Measurements from ENCODE around the gene CSRNP3. TPM values are rescaled to one million over a fixed set of nuclear protein-coding genes. Genes with fewer than 3 reads are reported as not detected.

Gene CSRNP3
- total RNA-seq, 1 donor from 2014 or later: 2.3 TPM

GRCh38 chr2:165560377-165560988 lies 91.0 kb downstream of the CSRNP3 start:
- H3K27ac ChIP-seq: no peak overlapping the region
- TF ChIP-seq, protein P1, sequence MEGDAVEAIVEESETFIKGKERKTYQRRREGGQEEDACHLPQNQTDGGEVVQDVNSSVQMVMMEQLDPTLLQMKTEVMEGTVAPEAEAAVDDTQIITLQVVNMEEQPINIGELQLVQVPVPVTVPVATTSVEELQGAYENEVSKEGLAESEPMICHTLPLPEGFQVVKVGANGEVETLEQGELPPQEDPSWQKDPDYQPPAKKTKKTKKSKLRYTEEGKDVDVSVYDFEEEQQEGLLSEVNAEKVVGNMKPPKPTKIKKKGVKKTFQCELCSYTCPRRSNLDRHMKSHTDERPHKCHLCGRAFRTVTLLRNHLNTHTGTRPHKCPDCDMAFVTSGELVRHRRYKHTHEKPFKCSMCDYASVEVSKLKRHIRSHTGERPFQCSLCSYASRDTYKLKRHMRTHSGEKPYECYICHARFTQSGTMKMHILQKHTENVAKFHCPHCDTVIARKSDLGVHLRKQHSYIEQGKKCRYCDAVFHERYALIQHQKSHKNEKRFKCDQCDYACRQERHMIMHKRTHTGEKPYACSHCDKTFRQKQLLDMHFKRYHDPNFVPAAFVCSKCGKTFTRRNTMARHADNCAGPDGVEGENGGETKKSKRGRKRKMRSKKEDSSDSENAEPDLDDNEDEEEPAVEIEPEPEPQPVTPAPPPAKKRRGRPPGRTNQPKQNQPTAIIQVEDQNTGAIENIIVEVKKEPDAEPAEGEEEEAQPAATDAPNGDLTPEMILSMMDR (IDR thresholded peaks at IDR 0.05): no peak
- intact Hi-C loops (cut with DNase I): no loop called here
- H3K9me3 ChIP-seq: no peaks in the 10 kb centered on the region
- no peaks in the 10 kb centered on the region for H3K4me1 ChIP-seq
- no peaks in the 10 kb centered on the region for H3K27me3 ChIP-seq (ENCODE audit: low read depth)
- no peak for DNase-seq
- no peak overlapping the region for H3K4me3 ChIP-seq
- no peaks in the 10 kb centered on the region for H3K36me3 ChIP-seq
- ATAC-seq: no peak

GRCh38 chr2:165561516-165561915 lies 92.0 kb downstream of the CSRNP3 start:
- no peak for DNase-seq
- intact Hi-C loops (cut with DNase I): no loop called here
- H3K27me3 ChIP-seq (ENCODE audit: low read depth): no peaks in the 10 kb centered on the region
- H3K4me1 ChIP-seq: no peaks in the 10 kb centered on the region
- no peak overlapping the region for H3K27ac ChIP-seq
- TF ChIP-seq, protein P1 (IDR thresholded peaks at IDR 0.05): no peak
- no peak for ATAC-seq
- no peaks in the 10 kb centered on the region for H3K9me3 ChIP-seq
- no peaks in the 10 kb centered on the region for H3K36me3 ChIP-seq
- H3K4me3 ChIP-seq: no peak overlapping the region

DNA sequence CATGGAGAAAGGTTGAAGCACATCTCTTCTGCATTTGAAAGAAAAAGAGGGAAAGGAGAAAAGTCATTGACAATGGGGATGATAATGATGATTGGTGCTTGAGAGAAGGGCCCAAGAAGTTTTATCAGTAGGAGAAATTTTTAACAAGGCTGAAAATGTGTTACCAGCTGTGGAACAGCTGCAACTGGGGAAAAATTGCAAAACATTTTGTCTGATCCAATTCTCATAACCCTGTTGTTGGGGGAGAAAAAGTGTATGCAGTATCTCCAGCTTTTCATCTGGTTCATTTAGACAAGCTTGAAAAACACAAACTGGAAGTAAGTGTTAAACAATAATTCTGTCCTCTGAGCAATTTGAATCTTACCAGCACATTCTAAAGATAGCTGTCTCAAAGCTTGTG lies 92.7 kb downstream of the CSRNP3 start:
- ATAC-seq: no peak
- H3K4me3 ChIP-seq: no peak overlapping the region

DNA sequence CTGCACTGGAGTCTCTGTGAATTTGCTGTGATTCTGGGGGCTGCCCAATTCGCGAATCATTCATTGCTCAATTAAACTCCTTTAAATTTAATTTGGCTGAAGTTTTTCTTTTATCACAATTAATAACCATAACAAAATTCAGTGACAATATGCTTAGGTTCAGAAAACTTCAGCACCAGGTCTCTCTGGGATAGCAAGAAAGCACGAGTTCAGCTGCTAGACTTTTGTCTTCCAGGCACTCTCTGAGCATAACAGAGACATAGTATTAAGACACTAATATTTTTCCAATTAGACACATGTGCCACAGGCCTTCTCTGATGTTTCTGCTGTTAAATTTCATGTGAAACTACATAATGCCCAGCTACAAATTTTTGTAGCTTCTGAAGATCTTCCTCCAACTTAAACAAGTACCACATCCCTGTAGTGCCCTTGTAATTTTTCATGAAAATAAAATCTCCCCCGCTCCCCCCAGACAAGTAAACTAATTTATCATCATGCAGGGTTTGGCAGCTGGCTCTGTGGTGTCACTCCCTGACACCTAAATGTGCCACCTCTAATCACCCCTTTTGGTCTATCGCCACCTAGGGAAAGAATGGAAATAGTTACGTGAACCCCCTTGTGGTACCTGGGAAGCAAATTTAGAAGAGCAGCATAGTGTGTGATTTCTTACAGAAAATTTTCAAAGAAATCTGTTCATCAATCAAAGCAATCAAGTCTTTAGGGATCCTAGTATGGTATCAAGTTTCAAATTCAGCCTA lies 94.1 kb downstream of the CSRNP3 start:
- H3K36me3 ChIP-seq: no peaks in the 10 kb centered on the region
- no peak overlapping the region for H3K27ac ChIP-seq
- TF ChIP-seq, protein P1 (IDR thresholded peaks at IDR 0.05): no peak
- H3K4me1 ChIP-seq: no peaks in the 10 kb centered on the region
- ATAC-seq: no peak
- H3K27me3 ChIP-seq (ENCODE audit: low read depth): no peaks in the 10 kb centered on the region
- DNase-seq: no peak
- H3K4me3 ChIP-seq: no peak overlapping the region
- no peaks in the 10 kb centered on the region for H3K9me3 ChIP-seq
- intact Hi-C loops (cut with DNase I): no loop called here

More for the DNA sequence above, 92.7 kb downstream of the CSRNP3 start:
- Histone ChIP-seq H3K36me3 (no peaks in the 10 kb centered on the region), H3K27me3 (ENCODE audit: low read depth) (no peaks in the 10 kb centered on the region), H3K4me1 (no peaks in the 10 kb centered on the region), H3K27ac (no peak overlapping the region), H3K9me3 (no peaks in the 10 kb centered on the region)
- TF ChIP-seq, protein P1 (IDR thresholded peaks at IDR 0.05): no peak
- DNase-seq: no peak
- intact Hi-C loops (cut with DNase I): no loop called here

DNA sequence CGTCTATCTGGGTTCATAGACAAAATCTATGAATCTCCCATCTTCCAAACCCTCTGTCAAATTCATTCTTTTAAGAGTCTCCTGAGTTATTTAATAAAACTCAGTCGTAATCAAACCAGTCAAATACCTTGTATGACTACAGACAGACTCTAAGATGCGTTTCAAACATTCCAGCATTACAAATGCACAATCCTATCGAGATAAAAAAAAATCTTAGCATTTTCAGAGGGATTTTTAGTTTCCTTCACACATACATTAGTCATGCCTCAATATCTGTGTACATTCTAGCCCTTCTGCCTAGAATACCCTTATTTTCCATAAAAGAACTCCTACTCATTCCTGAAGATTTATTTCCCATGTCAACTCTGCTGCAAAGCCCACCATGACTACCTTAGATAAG lies 96.5 kb downstream of the CSRNP3 start:
- Histone ChIP-seq H3K27ac (no peak overlapping the region), H3K27me3 (ENCODE audit: low read depth) (no peaks in the 10 kb centered on the region), H3K4me1 (no peaks in the 10 kb centered on the region), H3K9me3 (no peaks in the 10 kb centered on the region), H3K4me3 (no peak overlapping the region), H3K36me3 (no peaks in the 10 kb centered on the region)
- TF ChIP-seq, protein P1 (IDR thresholded peaks at IDR 0.05): no peak
- DNase-seq: no peak
- intact Hi-C loops (cut with DNase I): no loop called here
- ATAC-seq: no peak

Measured in lower lobe of right lung (tissue), 2 donors.